ENCODE data around the gene KIF7. TPM values are rescaled to one million over a fixed set of nuclear protein-coding genes. Genes with fewer than 3 reads are reported as not detected.

KIF7 gene
- polyA plus RNA-seq, 12 donors = 4.2 to 11.1 (median 5.6) TPM; not detected in 1

DNA sequence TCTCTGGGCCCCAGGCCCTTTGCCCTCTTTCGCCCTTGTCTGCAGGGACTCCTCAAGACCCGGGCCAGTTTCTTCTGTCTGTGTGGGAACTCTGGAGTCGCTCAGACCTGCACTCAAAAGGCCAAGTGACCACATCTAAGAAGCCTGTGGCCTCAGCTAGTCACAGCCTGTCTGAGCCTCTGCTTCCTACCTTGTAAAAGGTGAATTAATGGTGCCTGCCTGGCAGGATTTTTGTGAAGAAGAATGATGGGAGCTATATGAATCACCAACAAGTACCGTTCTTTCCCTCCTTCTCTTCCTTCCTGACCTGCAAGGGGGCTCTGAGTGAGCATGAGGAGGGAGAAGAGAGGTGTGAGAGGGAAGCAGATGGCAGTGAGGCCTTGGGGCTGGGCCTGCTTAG, 16.4 kb upstream of the KIF7 start:
- DNase-seq = no peak

DNA sequence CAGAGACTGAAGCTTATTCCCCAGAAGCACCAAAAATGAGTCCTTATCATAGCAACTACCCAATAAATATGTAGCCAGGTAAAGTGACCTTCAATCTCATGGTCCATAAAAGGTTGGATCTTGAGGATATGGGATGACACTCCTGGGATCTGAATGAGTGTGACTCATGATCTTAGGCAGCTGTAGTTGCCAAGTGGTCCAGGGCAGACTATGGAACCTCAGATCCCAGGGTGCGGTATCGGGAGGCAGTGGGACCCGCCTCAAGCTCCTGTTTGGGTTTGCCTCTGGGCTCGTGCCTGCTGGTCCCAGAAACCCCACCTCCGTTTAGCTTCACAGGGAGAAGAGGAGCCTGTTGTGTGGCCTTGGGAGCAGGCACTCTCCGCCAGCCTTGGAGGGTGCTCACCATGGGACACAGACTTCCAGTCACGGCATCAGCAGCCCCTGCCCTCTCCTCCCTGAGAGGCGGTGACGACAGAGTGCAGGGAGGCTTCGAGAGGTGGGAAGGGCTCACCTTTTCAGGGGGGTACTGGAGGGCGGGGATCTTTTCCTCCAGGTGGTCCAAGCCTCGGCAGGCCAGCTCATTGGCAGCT, 15.8 kb upstream of the KIF7 start:
- no peak for DNase-seq

DNA sequence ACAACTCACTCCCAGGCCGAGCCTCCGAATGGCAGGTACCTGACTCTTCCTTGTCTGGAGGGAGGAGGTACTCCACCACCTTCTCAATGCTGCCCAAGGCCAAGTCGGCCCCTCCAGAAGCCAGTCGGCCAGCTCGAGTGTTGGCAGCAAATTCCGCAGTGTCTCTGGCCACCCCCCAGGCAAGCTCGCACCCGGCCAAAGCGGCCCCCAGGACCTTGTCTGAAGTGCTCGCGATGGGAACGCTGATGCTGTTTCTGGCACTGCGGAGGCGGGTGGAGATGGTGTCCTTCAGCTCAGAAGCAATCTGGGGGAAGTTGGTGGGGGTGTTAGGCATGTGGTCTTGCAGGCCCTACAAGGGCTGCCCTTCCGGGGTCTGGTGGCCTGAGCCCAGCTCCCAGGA, 14.7 kb upstream of the KIF7 start:
- DNase-seq = no peak

DNA sequence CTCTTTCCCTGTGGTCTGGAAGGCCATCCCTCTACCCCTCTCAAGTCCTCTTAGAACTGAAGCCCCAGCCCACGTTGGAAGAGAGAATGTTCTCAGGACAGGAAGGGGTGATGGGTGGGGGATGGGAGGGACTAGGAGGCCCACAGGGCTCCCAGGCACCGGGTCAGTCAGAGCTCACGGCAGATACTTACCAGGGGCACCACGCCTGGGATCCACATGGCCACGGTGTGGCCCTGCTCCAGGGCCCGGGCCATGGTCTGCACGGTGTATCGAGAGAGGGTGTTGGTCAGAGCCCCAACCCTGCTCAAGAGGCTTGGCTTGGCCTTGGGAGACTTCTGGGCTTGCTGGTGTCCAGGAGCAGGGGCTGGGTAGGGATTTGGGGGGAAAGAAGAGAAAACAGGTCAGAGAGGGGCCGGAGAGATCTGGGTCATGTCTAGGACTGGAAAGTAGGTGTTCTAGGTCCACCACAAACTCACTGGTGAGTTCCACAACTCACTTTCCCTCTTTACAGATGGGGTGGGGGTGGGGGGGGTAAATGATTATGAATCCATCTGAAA, 14.1 kb upstream of the KIF7 start:
- no peak for DNase-seq

DNA sequence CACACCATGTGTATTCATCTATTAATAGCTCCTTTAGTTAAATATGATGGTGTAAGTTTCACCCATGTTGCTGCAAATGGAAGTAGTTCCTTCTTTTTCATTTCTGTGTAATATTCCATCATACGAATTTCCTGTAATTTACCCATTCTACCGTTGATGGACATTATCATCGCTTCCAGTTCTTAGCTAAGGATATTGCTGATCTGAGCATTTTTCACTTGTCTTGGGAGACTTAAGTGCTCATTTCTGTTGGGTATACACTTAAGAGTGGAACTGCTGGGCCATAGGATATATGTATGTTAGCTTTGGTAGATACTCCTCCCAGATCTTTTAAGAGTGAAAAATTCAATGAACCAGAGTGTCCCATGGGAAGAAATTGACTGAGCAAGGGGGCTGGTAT, 12.9 kb upstream of the KIF7 start:
- DNase-seq = no peak

DNA sequence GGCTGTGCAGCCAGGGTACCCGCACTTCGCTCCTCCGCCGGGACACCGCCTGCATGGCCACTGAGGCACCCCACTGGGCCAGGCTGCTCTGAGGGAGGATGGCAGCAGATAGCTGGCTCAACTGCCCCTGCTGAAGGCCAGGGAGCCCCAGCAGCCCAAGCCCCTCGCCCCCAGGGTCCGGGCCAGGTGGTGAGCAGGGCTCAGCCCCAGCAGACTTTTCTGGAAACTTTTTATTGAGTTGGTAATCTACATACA, 12.4 kb upstream of the KIF7 start:
- no peak for DNase-seq

DNA sequence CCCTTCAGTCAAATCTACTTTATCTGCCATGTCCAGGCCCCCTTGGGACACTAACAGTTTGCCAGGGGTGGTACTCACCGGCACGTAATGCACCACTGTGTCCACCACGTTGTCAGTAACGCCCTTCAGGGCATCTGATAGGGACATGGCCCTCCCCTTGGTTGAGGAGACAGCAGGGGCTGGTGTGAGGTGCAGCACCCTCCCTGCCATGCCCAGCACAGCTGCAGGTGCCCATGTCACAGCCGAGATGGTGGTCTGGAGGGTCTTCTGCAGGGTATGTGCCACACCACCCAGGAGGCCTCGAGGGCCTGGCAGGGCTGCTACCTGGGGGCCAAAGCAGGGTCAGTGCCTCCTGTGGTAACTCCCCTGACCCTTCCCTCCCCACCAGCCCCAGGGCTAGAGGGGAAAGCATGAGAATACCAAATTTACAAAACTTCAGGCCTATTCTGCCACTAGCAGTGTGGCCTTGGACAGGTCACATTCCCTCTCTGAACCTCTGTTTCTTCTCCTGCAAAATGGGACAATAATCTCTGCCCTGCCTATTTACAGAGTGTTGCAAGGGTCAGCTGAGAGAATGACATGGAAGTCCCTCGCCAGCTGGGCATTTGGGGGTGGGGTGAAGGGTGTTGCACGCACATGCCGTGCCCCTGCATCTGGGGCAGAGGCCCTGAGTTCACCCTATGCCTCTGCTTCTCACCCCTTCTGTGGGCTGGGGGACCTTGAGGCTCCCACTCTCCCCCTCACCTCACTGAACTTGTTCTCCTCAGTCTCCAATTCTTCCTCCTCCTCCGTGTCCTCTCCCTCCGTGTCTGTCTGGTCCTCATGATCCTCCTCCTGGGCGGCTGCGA, 11.8 kb upstream of the KIF7 start:
- no peak for DNase-seq

DNA sequence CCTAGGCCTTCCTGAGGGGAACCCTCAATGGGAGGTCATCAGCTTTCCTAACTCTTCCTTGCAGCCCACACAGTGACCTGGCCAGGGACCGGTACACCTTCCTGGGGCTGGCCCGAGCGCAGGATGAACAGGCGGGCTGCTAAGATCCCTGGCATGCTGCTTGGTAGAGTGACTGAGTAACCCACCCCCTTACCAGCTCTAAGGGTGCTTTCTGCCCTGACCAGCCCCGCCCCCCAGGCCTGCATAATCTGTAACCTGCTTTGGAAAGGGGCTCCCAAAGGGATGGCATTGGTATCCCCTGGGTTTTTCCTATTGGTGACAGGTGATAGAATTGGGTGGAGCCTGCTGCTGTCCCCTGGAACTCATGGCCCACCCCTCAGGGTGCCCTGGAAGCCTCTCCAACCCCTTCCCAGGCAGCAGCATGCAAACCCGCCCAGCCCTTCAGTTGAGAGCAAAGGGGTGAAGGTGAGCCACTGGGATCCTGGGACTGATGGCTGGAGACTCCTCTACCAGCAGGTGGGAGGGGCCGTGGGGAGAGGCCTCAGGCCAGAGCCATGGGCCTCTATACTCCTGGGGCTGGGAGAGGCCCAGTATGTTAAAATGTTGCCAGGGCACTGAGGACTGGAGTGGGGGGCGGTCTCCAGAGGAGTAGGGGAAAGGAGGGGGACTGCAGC, 11.1 kb upstream of the KIF7 start:
- DNase-seq = no peak

DNA sequence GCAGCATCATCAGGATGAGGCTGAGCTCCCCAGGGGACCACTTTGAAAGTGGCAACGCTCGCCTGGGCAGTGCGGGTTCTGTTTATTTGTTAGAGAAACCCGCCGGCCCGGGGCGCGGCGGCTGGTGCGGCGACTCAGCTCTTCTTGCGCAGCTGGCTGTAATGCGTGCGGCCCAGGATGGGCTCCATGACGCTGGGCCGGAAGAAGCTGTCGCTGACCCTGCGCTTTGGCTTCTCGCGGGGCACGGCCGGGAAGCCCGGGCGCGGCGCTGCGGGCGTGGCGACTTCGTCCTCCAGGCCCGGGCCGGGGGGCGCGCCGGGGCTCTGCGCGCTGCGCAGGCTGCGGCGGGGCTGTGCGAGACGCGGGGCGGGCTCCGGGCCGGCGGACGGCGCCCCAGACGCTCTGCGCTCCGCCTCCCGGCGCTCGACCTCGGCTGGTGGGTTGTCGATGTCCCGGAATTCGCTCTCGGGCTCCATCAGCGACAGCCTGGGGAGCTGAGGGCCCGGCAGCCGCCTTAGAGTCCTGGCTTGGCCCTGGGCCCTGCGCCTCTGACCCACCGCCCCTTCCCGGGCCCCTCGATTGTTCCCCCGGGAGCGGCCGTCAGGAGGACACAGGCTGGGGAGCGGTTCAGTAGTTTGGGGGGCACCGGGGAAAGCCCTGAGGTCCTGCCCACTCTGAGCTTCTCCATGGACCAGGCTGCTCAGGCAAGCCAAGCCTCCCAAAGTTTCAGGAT, 10.3 kb upstream of the KIF7 start:
- DNase-seq = peak; percentile 77

DNA sequence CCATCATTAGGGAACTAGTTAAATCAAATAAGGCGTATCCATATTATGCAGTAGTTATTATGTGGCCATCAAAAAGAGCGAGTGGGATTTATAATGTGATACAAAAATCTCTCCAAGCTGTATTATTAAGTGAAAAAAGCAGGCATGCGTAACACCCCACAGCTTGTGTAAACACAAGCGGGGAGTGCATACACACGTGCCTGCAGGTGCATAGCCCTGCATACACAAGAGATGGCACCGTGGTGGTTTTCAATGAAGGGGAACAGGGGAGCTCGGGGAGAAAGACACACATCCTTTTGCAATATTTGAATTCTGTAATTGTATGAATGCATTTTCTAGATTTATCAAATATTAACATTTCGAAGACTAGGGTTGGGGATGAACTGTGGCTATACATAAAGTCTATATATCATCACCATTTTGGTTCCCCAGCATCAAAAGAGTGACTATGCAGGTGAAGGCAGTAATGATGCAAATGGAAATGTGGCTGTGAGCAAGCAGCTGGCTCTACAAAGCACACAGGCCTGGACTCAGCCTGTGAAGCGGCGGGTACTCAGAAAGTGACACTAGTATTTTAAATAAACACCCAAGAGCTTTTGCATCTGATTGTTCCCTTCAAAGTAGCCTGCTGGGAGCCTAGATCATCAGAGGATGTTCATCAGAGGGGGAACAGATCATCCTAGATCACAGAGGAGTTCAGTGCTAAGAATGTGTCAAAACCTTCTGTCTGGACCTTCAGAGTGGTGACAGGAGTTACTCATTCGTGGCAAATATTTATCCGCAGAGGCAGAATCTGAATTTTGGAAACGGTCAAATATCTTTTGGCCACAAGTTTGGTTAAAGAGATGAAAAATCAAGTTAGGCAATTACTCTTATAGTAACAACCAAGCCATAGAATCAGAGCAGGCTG, 9.4 kb upstream of the KIF7 start:
- no peak for DNase-seq

DNA sequence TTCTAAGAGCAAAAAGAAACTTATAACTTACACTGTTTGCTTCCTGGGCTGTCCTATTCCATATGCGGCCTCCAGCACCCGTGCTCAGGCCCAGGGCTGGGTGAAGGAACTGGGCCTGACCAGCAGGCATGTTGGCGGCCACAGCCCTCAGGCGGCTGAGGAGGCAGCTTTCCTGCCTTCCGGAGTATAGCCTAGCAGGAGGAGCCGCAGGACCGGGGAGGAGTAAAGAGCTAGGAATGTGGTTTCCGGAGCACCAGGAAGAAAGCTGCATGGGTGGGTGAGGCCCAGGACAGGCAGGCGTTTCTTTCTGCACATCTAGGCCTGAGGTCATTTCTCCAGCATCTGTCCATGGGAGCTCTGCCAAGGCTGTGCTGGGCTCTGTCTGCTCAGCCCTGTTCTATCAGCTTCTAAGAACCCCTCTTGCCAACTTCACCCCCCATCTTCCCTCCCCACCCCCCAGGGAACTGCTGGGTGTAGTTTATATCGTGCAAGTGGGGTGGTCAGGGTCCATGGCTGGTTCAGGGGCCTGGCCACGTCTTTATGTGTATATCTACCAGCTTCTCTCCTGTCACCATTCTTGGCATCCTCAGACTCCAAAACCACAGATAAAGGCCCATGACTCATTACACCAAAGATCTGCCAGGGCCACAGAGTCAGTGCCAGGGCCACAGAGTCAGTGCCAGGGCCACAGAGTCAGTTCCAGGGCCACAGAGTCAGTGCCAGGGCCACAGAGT, 7.8 kb upstream of the KIF7 start:
- DNase-seq = peak; percentile 58

DNA sequence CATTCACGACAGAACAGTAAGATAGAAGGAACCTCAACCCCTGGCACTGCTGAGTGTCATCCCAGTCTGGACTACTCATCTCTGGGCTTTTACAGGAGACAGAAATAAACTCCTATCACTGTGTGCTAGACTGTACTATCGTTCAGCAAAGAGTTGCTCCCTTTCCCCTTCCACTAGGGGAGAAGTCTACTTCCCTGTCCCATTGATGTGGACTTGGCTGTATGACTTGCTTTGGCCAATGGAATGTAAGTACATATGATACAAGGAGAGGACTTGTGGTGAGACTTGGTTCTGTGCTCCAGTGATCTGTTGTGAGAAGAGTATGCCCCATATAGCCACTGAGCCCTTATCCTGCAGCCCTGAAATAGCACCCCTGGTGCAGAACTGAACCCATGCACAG, 5.3 kb upstream of the KIF7 start:
- DNase-seq = no peak

DNA sequence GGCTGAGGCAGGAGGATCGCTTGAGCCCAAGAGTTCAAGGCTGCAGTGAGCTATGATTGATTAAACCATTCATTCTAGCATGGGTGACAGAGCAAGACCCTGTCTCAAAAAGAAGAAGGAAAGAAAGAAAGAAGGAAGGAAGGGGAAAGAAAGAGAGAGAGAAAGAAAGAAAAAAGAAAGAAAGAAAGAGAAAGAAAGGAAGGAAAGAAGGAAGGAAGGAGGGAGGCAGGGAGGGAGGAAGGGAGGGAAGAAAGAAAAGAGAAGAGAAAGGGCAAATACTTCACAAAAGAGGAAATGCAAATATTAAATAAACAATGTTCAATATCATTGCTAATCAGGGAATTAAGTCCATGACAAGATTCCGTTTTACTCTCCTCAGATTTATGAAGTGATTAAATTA, 4.0 kb upstream of the KIF7 start:
- no peak for DNase-seq

DNA sequence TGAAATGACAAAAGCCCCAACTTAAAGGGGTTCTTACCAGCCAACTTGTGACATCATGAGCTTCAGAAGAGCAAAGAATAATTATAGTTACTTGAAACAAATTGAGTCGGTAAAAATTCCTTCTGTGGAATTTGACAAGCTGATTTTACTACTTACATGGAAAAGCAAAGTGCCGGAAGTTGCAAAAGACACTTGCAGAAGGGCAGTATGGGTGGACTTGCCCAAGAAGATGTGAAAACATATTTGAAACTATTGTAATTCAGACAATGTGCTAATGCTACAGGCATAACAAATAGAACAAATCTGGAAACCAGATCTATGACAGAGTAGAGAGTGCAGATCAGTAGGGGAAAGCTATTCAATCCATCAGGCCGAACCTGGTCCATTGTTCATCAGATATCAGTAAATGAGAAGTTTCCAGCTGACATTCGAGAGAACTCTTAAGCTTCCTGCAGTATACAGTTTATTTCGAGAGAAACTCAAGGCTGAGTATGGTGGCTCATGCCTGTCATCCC, 2.5 kb upstream of the KIF7 start:
- no peak for DNase-seq

DNA sequence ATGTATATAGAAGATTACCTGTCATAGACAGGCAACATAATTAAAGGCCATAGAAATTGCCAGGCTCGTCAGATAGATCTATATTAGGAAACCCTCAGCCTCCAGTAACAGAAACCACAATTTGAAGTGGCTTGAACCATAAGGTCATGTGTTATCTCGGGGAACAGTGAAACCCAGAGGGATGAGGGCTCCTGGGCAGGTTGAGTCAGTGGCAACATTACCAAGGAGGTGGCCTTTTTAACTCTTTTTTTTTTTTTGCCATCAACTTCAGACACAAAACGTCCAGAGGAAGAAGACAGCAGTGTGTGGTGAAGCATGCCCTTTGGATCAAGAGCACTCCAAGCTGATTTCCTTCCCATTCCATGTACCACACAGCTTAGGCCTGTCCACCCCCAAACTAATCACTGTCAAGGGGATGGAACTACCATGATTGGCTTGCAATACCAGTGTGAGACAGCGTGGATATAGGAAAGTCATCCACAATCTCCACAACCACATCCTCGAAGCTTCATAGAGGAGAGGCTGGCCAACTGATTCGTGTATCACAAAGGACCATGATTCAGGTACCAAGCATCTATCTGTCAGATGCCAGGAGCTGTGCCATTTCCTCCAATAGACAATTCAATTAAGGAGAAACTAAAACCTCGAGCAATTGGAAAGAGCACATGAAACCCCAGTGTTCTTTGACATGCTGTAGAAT, 999 bp upstream of the KIF7 start:
- no peak for DNase-seq

DNA sequence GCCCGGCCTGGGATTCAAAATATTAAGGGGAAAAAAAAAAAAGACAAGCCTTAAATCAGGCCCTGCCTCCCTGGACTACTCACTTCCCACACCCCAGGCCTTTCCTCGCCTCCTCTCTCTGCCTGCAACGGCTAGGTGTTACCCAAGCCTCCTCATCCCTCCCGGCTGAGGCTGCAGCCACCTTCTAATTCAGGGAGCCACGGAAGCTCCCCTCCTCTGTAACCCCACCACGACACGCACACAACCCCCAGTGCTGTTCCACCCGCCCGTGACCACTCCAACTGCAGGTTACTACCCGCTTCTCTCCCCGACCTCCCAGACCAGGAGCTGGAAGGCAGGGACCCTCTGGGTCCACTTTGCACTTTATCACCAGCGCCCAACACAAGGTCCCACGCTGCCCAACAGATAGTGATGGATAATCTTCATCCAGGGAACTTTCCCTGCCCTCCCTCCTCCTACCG, 936 bp downstream of the KIF7 start:
- no peak for DNase-seq

DNA sequence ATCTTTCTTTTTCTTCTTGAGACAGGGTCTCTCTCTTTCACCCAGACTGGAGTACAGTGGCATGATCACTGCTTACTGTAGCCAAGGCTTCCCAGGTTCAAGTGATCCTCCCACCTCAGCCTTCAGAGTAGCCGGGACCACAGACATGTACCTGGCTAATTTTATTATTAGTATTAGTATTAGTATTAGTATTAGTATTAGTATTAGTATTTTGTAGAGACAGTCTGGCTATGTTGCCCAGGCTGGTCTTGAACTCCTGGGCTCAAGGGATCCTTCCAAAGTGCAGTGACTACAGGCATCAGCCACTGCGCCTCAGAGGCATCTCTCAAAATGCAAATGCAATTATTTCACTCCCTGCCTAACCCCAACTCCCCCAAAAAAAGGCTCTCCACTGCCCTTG, 1.7 kb downstream of the KIF7 start:
- no peak for DNase-seq

DNA sequence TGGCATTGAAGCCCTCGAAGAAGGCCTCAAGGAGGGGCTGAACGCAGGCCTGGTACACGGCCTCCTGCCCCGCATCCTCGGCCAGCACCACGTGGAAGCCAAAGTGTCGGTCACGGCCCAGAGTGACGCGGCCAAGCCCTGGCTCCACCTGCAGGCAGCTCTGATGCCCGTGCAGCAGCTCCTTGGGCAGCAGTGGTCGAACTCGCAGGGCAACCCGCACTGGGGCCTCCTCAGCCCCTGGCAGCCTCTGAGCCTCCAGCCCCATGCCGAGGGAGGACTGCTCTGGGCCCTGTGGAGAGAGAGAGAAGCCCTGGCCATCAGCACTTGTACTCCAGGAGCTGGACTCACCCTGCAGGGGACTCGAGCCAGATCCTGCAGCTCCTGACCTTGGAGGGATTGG, 2.6 kb downstream of the KIF7 start:
- no peak for DNase-seq

DNA sequence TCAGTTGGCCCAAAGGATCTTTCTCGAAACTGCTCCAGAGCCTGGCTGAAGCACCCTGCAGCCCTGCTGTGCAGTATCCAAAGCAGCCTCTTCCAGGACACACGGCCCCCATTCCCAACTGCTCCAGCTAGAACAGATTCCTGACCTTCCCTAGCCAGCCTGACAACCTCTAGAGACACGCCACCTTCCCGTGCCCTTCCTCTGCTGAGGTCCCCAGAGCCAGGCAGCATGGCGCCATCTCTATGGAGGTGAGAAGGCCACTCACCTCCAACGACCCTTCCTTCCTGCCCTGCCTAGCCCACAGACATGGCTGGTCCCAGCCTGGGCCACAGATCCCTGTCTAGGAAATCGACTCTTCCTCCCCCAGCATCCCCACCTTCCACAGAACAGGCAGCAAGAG, 3.1 kb downstream of the KIF7 start:
- no peak for DNase-seq

DNA sequence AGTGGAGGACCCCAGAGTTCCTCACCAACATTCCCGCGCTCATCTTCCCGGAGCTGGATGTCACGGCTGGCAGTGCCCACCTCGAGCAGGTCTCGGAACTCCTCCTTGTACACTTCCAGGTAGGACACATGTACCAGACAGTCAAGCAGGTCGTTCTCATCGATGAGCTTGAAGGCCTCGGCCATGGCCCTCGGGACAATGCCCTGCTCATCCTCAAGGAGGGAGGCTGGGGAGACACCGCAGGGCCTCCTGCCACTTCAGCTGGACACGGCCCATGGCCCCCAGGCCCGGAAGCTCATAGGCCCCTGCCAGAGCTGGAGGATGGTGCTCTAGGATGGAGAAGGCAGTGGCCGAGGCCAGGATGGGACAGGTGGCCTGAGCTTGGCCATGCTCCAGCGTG, 5.6 kb downstream of the KIF7 start:
- DNase-seq = no peak

All from muscle of arm (tissue), 12 donors.